Kidney epithelial cell (primary cell): ENCODE measurements around the gene SH3GL1. TPM values are rescaled to one million over a fixed set of nuclear protein-coding genes. Genes with fewer than 3 reads are reported as not detected.

ENCODE experiments used
- DNase-seq: peaks from one replicate; pipeline ENCODE4 v3.0.0-alpha.2; 2010; ENCODE audit warnings: low read depth
- H3K27me3 ChIP-seq: 2 replicates; pipeline ENCODE4 v1.6.0; 2011; ENCODE audit warnings: low read length; ENCODE audit not compliant: control insufficient read depth, insufficient read depth
- H3K36me3 ChIP-seq: 2 replicates; pipeline ENCODE4 v1.5.1; 2011; ENCODE audit warnings: low read length; ENCODE audit not compliant: control insufficient read depth, insufficient read depth
- H3K4me3 ChIP-seq: 2 replicates; pipeline ENCODE4 v1.5.1; 2011; ENCODE audit warnings: low read depth, mild to moderate bottlenecking, control low read depth, low read length
- total RNA-seq: library from RNA; depleted of rRNA; stranded (reverse); fragments of >200 nt; gene quantifications from 2 replicates; pipeline ENCODE4 v1.2.3, GENCODE V29; 2015
- TF ChIP-seq, protein P1 (sequence below): IDR thresholded peaks from 2 replicates; pipeline ENCODE4 v1.5.1; 2011; ENCODE audit warnings: mild to moderate bottlenecking, moderate library complexity, low read length, control low read depth, inconsistent platforms; ENCODE audit not compliant: insufficient read depth, poor library complexity, severe bottlenecking

The SH3GL1 gene
- total RNA-seq, 1 donor from 2014 or later = 60.9 TPM

DNA sequence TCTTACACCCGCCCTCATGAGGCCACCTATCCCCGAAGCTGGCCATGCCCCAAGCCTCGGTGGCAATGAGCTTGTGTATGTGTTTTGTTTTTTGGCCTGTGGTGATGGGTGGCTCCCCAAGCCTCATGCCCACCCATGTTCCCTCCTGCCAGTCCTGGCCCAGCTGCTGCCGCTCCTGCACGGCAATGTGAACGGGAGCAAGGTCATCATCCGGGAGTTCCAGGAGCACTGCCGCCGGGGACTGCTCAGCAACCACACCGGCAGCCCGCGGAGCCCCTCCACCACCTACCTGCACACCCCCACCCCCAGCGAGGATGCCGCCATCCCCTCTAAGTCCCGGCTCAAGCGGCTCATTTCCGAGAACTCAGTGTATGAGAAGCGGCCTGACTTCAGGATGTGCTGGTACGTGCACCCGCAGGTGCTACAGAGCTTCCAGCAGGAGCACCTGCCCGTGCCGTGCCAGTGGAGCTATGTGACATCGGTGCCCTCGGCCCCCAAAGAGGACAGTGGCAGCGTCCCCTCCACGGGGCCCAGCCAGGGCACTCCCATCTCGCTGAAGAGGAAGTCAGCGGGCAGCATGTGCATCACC lies 32.7 kb upstream of the SH3GL1 start:
- DNase-seq = no peak
- Histone ChIP-seq H3K4me3 (no peak overlapping the region), H3K27me3 (no peaks in the 10 kb centered on the region), H3K36me3 (peaks cover 4% of the 10 kb centered on the region)
- TF ChIP-seq, protein P1, sequence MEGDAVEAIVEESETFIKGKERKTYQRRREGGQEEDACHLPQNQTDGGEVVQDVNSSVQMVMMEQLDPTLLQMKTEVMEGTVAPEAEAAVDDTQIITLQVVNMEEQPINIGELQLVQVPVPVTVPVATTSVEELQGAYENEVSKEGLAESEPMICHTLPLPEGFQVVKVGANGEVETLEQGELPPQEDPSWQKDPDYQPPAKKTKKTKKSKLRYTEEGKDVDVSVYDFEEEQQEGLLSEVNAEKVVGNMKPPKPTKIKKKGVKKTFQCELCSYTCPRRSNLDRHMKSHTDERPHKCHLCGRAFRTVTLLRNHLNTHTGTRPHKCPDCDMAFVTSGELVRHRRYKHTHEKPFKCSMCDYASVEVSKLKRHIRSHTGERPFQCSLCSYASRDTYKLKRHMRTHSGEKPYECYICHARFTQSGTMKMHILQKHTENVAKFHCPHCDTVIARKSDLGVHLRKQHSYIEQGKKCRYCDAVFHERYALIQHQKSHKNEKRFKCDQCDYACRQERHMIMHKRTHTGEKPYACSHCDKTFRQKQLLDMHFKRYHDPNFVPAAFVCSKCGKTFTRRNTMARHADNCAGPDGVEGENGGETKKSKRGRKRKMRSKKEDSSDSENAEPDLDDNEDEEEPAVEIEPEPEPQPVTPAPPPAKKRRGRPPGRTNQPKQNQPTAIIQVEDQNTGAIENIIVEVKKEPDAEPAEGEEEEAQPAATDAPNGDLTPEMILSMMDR = no peak

DNA sequence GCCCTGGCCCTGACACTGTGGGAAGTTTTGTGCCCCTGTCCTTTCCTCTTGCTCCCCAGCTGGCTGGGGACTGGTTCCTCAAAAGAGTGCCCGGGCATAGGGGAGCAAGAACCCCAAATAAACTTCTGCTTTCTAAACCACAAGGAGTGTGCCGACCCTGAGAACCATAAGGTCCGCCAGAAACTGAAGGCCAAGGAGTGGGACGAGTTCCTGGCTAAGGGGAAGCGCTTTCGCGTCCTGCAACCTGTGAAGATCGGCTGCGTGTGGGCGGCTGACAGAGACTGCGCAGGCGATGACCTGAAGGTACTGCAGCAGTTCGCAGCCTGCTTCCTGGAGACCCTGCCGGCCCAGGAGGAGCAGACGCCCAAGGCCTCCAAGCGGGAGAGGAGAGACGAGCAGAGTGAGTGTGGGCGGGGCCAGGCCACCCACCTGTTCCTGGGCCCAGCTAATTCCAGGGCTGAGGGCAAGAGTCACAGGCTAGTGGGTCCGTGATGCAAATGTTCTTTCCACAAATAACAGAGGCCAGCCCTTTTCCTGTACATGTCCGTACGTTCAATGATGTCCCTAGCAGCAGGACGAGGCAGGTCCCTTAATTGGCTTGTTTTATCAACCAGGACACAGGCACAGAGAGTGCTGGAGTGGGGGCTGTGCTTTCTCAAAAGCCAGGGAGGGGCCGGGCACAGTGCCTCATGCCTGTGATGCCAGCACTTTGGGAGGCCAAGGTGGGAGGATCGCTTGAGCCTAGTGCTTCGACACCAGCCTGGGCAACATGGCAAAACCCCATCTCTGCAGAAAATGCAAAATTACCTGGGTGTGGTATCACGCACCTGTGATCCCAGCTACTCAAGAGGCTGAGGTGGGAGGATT lies 31.7 kb upstream of the SH3GL1 start:
- Histone ChIP-seq H3K4me3 (no peak overlapping the region), H3K36me3 (peaks cover 4% of the 10 kb centered on the region), H3K27me3 (no peaks in the 10 kb centered on the region)
- TF ChIP-seq, protein P1 = no peak
- no peak for DNase-seq

DNA sequence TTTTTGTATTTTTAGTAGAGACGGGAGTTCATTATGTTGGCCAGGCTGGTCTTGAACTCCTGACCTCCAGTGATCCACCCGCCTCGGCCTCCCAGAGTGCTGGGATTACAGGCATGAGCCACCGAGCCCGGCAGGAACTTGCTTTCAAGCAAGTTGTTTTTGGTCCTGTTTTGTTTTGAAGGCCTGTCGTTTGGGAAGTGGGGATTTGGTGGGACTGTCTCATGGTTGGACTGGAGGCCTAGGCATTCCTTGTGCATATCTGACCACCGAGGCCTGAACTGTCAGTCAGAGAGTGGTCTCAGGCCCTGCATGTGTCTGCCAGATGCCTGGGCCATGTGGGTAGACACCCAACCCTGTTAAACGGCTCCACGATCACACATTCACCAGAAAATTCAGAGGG lies 30.9 kb upstream of the SH3GL1 start:
- H3K4me3 ChIP-seq = no peak overlapping the region
- no peaks in the 10 kb centered on the region for H3K27me3 ChIP-seq
- peaks cover 4% of the 10 kb centered on the region for H3K36me3 ChIP-seq
- DNase-seq = no peak
- TF ChIP-seq, protein P1 = no peak

DNA sequence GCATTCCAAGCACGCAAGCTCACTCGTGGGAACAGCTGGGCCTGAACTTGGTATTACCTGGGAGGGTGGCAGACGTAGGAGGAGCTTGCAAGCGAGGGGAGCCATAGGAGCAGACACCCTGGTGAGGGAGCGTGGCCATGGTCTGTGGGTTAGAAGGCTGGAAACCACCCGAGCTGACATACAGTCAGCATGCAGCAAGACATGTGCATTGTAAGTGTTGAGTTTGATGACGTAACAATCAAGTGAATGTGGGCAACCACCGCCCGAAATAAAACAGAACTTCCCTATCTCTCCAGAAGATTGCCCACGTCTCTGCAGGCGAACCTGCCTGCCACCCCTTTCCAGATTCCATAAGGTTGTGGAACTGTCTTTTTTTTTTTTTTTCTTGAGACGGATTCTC lies 30.4 kb upstream of the SH3GL1 start:
- DNase-seq = no peak
- no peak overlapping the region for H3K4me3 ChIP-seq
- TF ChIP-seq, protein P1 = no peak
- no peaks in the 10 kb centered on the region for H3K27me3 ChIP-seq
- peaks cover 4% of the 10 kb centered on the region for H3K36me3 ChIP-seq

DNA sequence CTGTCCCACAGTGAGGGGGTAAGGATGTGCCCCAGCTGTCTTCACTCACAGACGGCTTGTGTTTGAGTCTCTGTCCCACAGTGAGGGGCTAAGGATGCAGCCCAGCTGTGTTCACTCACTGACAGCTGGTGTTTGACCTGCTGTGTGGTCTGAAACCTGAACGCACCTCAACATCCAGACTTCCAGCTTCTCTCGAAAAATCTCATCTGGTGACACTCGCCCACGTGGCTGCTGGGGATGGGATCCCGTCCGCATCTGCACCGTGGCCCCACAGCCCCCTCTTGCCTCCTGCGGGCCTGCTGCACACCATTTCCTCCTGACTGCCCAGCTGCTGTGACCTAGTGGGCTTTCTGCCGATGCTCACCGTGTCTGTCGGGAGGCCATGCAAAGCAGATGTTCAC lies 29.4 kb upstream of the SH3GL1 start:
- Histone ChIP-seq H3K27me3 (no peaks in the 10 kb centered on the region), H3K4me3 (no peak overlapping the region), H3K36me3 (peaks cover 6% of the 10 kb centered on the region)
- no peak for DNase-seq
- TF ChIP-seq, protein P1 = no peak

DNA sequence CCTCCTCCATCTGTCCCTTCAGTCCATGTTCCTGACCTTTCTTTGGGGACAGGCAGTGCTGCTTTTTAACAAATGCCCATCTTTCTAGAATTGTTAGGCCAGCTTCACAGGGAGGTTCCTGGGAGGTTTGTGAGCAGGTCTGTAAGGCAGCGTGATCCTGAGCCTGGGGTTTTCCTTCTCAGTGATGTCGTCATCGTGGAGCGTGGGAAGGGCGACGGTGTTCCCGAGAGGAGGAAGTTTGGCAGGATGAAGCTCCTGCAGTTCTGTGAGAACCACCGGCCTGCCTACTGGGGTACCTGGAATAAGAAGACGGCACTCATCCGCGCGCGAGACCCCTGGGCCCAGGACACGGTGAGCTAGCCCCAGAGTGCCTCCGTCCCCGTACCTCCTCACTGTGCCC lies 28.9 kb upstream of the SH3GL1 start:
- no peak for DNase-seq
- no peak overlapping the region for H3K4me3 ChIP-seq
- TF ChIP-seq, protein P1 = no peak
- no peaks in the 10 kb centered on the region for H3K27me3 ChIP-seq
- peaks cover 6% of the 10 kb centered on the region for H3K36me3 ChIP-seq
